CD4-positive, CD25-positive, alpha-beta regulatory T cell (primary cell): ENCODE data around the gene GRIK1. TPM values are rescaled to one million over a fixed set of nuclear protein-coding genes. Genes with fewer than 3 reads are reported as not detected.

ENCODE experiments used
- ATAC-seq, 2 donors: fragments of 150-1000 bp; cut with Tn5 transposase; one replicate each; pipeline ENCODE4 v1.10.0; 2021; ENCODE audit warnings: low read depth in 2 of 2, moderate number of reproducible peaks in 2 of 2, moderate library complexity in 1 of 2
- DNase-seq, 3 donors: peaks; one replicate each; pipeline versions ENCODE4 v3.0.0 to v3.0.0-alpha.2; 2012 to 2022; ENCODE audit warnings: mixed read lengths in 1 of 3
- H3K27ac ChIP-seq: one replicate; pipeline ENCODE4 v1.7.0; 2013; ENCODE audit warnings: mild to moderate bottlenecking, low read length; ENCODE audit not compliant: insufficient read depth, poor library complexity, severe bottlenecking
- H3K27me3 ChIP-seq: one replicate; pipeline ENCODE4 v1.7.0; 2013; ENCODE audit warnings: low read length; ENCODE audit not compliant: control insufficient read depth, insufficient read depth
- H3K36me3 ChIP-seq: one replicate; pipeline ENCODE4 v1.7.0; 2013; ENCODE audit warnings: mild to moderate bottlenecking, low read length, moderate library complexity; ENCODE audit not compliant: control insufficient read depth, insufficient read depth
- H3K4me1 ChIP-seq: 2 replicates; pipeline ENCODE4 v1.7.0; 2013; ENCODE audit warnings: mild to moderate bottlenecking, low read length; ENCODE audit not compliant: insufficient read depth, control insufficient read depth, poor library complexity, severe bottlenecking
- H3K4me3 ChIP-seq: one replicate; pipeline ENCODE4 v1.7.0; 2013; ENCODE audit warnings: low read depth, mild to moderate bottlenecking, low read length, moderate library complexity
- H3K9me3 ChIP-seq, 2 experiments: 1 replicate in 1 of 2; 2 replicates in 1 of 2; pipeline ENCODE4 v1.7.0; 2013; ENCODE audit warnings: low read length in 2 of 2, mild to moderate bottlenecking in 1 of 2, moderate library complexity in 1 of 2; ENCODE audit not compliant: control insufficient read depth in 2 of 2
- H3K27ac Mint-ChIP-seq, 3 donors: one replicate each; pipeline ENCODE4 v1.8.0; 2020 to 2022; ENCODE audit warnings: mild to moderate bottlenecking in 3 of 3, mixed read lengths in 3 of 3, moderate library complexity in 2 of 3
- H3K27me3 Mint-ChIP-seq: one replicate; pipeline ENCODE4 v1.8.0; 2022; ENCODE audit warnings: mild to moderate bottlenecking, mixed read lengths
- H3K36me3 Mint-ChIP-seq: one replicate; pipeline ENCODE4 v1.8.0; 2020; ENCODE audit warnings: mixed read lengths
- H3K4me1 Mint-ChIP-seq, 4 donors: one replicate each; pipeline ENCODE4 v1.8.0; 2020 to 2022; ENCODE audit warnings: mixed read lengths in 4 of 4, mild to moderate bottlenecking in 1 of 4
- H3K4me3 Mint-ChIP-seq, 4 donors: one replicate each; pipeline ENCODE4 v1.8.0; 2020 to 2022; ENCODE audit warnings: mild to moderate bottlenecking in 4 of 4, mixed read lengths in 4 of 4, moderate library complexity in 3 of 4
- H3K9me3 Mint-ChIP-seq, 7 donors: one replicate each; pipeline ENCODE4 v1.8.0; 2020 to 2022; ENCODE audit warnings: mixed read lengths in 7 of 7, mild to moderate bottlenecking in 3 of 7, moderate library complexity in 2 of 7
- polyA plus RNA-seq, 4 donors: library from polyadenylated mRNA; unstranded; fragments of 300-500 nt; fragmentation: Illumina TruSeq; gene quantifications; one replicate each; pipeline ENCODE4 v1.2.3, GENCODE V29; 2021
- total RNA-seq: library from RNA; stranded (reverse); gene quantifications from one replicate; pipeline ENCODE4 v1.2.3, GENCODE V29; 2022

Gene GRIK1
- total and polyA plus RNA-seq, 5 donors from 2014 or later: 0.06 TPM; not detected in 4

- Histone ChIP-seq H3K4me3 (no peak overlapping the region), H3K9me3 (no peaks in the 10 kb centered on the region), H3K27me3 (no peaks in the 10 kb centered on the region), H3K36me3 (no peaks in the 10 kb centered on the region), H3K27ac (no peak overlapping the region), H3K4me1 (no peaks in the 10 kb centered on the region)
- H3K4me1 Mint-ChIP-seq: no peaks in the 10 kb centered on the region
- no peak for DNase-seq
- peaks cover 0 to 3% (median 0%) of the 10 kb centered on the region in 7 donors for H3K9me3 Mint-ChIP-seq
- H3K4me3 Mint-ChIP-seq: no peak overlapping the region
- H3K27me3 Mint-ChIP-seq: no peaks in the 10 kb centered on the region
- H3K36me3 Mint-ChIP-seq: peaks cover 14% of the 10 kb centered on the region
- ATAC-seq: no peak
- H3K27ac Mint-ChIP-seq: no peak overlapping the region
These were observed 313.8 kb downstream of the GRIK1 start for GRCh38 chr21:29625990-29626389.

- no peaks in the 10 kb centered on the region for H3K36me3 ChIP-seq
- no peak overlapping the region for H3K4me3 ChIP-seq
- no peaks in the 10 kb centered on the region for H3K27me3 Mint-ChIP-seq
- H3K27ac Mint-ChIP-seq: no peak overlapping the region
- no peaks in the 10 kb centered on the region for H3K9me3 ChIP-seq
- DNase-seq: no peak
- no peaks in the 10 kb centered on the region for H3K4me1 Mint-ChIP-seq
- H3K4me3 Mint-ChIP-seq: no peak overlapping the region
- peaks cover 10% of the 10 kb centered on the region for H3K36me3 Mint-ChIP-seq
- no peaks in the 10 kb centered on the region for H3K27me3 ChIP-seq
- no peak for ATAC-seq
- peaks cover 0 to 3% (median 0%) of the 10 kb centered on the region in 7 donors for H3K9me3 Mint-ChIP-seq
- no peaks in the 10 kb centered on the region for H3K4me1 ChIP-seq
- no peak overlapping the region for H3K27ac ChIP-seq
These were observed 315.0 kb downstream of the GRIK1 start for GRCh38 chr21:29624776-29625175.

DNA sequence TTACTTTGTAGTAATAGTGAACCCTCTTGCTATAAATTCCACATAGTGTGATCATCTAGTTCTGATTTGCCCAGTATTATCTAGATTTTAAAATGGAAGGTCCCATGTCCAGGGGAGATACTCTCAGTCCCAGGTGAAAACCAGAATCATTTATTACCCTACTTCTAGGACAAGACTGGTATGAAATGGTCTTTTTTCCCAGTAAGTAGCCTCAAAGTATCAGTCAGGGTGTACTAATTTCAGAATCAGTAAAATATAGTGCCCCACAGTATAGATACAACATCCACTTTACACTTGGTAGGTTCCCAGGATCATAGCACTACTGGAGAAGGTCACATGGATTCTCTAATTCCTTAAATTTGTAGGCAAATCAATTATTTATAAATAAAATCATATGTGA lies 318.3 kb downstream of the GRIK1 start:
- ATAC-seq (no peak), DNase-seq (no peak)
- no peaks in the 10 kb centered on the region for H3K27me3 Mint-ChIP-seq
- H3K4me3 ChIP-seq: no peak overlapping the region
- H3K9me3 Mint-ChIP-seq: peaks cover 0 to 3% (median 0%) of the 10 kb centered on the region in 7 donors
- no peaks in the 10 kb centered on the region for H3K27me3 ChIP-seq
- no peak overlapping the region for H3K4me3 Mint-ChIP-seq
- H3K27ac ChIP-seq: no peak overlapping the region
- H3K9me3 ChIP-seq: no peaks in the 10 kb centered on the region
- H3K36me3 Mint-ChIP-seq: peaks cover 20% of the 10 kb centered on the region
- no peak overlapping the region for H3K27ac Mint-ChIP-seq
- H3K36me3 ChIP-seq: no peaks in the 10 kb centered on the region
- peaks cover 0 to 2% (median 0%) of the 10 kb centered on the region in 4 donors for H3K4me1 Mint-ChIP-seq
- H3K4me1 ChIP-seq: no peaks in the 10 kb centered on the region

GRCh38 chr21:29616209-29616751 lies 323.5 kb downstream of the GRIK1 start:
- Mint-ChIP-seq H3K4me3 (no peak overlapping the region), H3K9me3 (peaks cover 0 to 5% (median 0%) of the 10 kb centered on the region in 7 donors), H3K4me1 (peaks cover 0 to 2% (median 0%) of the 10 kb centered on the region in 4 donors), H3K36me3 (peaks cover 13% of the 10 kb centered on the region), H3K27ac (no peak overlapping the region), H3K27me3 (no peaks in the 10 kb centered on the region)
- Histone ChIP-seq H3K4me3 (no peak overlapping the region), H3K27ac (no peak overlapping the region), H3K4me1 (no peaks in the 10 kb centered on the region), H3K27me3 (no peaks in the 10 kb centered on the region), H3K9me3 (no peaks in the 10 kb centered on the region), H3K36me3 (no peaks in the 10 kb centered on the region)
- DNase-seq (no peak), ATAC-seq (no peak)

DNA sequence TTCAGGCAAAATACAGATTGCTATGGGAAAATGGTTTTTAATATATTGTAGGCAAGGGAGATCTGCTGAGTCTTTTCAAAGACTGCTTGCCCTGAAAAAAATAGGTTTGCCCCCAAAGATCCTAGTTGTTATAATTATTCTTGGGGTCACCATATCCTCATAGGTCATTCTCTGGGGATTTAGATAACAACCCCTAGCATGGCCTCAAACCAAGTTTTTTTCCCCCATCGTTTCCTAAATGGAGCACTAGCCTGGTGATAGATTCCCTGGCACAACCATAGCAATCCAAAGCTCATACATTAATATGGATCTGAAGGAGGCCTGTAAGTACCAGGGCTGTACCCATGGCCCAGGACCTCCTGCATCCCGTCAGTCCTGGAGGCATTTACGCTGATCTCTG lies 325.9 kb downstream of the GRIK1 start:
- no peak overlapping the region for H3K4me3 ChIP-seq
- H3K9me3 Mint-ChIP-seq: peaks cover 0 to 6% (median 0%) of the 10 kb centered on the region in 7 donors
- H3K4me3 Mint-ChIP-seq: no peak overlapping the region
- H3K27ac ChIP-seq: no peak overlapping the region
- ATAC-seq (no peak), DNase-seq (no peak)
- peaks cover 17% of the 10 kb centered on the region for H3K36me3 Mint-ChIP-seq
- no peaks in the 10 kb centered on the region for H3K27me3 ChIP-seq
- no peak overlapping the region for H3K27ac Mint-ChIP-seq
- H3K36me3 ChIP-seq: no peaks in the 10 kb centered on the region
- H3K4me1 ChIP-seq: no peaks in the 10 kb centered on the region
- no peaks in the 10 kb centered on the region for H3K9me3 ChIP-seq
- no peaks in the 10 kb centered on the region for H3K27me3 Mint-ChIP-seq
- H3K4me1 Mint-ChIP-seq: no peaks in the 10 kb centered on the region

DNA sequence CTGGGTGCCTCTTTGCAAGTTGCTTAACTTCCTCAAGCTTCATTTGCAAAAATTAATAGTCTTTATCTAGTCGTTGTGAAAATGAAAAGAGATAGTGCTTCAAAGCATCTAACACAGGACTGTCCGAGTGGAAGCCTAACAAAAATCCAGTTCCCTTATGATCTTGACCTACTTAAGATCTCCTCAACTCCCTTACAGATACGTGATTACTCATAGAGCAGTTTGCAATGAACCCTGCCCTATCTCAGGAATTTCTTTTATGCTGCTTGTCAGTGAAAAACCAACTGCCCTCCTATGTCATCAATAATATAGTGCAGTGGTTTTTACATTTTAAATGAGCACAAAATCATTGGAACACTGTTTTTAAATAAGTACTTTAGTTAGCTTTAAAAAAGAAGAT lies 326.8 kb downstream of the GRIK1 start:
- H3K4me3 ChIP-seq: no peak overlapping the region
- no peaks in the 10 kb centered on the region for H3K27me3 ChIP-seq
- H3K27ac ChIP-seq: no peak overlapping the region
- DNase-seq (no peak), ATAC-seq (no peak)
- no peak overlapping the region for H3K27ac Mint-ChIP-seq
- no peak overlapping the region for H3K4me3 Mint-ChIP-seq
- H3K9me3 Mint-ChIP-seq: peaks cover 0 to 6% (median 0%) of the 10 kb centered on the region in 7 donors
- no peaks in the 10 kb centered on the region for H3K4me1 Mint-ChIP-seq
- no peaks in the 10 kb centered on the region for H3K9me3 ChIP-seq
- peaks cover 12% of the 10 kb centered on the region for H3K36me3 Mint-ChIP-seq
- no peaks in the 10 kb centered on the region for H3K27me3 Mint-ChIP-seq
- no peaks in the 10 kb centered on the region for H3K4me1 ChIP-seq
- no peaks in the 10 kb centered on the region for H3K36me3 ChIP-seq

DNA sequence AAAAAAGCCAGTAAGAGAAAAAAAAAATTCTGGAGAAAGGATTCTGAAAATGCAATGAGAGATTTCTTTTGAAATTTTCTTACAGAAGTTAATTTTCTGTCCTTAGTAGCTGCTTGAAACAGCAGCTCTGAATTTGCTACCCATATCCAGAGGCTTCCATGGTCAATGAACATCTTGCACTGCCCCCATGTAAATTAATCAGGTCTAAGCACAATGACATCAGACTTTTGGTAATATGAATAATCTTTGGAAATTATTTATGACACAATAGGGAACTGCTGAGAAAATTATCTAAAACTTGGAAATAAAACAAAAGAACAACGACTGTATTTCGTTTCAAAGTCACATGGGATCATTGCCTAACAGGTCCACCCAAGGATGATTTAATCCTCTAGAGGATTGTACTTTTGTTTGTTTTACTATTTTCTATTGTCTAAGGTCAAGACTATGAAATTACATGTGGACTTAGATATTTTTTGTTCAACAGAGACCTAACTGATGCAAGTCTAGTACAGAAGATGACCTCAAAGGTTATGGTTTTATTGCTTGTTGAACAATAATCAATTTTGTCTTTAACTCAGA lies 328.9 kb downstream of the GRIK1 start:
- Mint-ChIP-seq H3K4me1 (peaks cover 0 to 6% (median under 1%) of the 10 kb centered on the region in 4 donors), H3K27me3 (no peaks in the 10 kb centered on the region), H3K36me3 (peaks cover 7% of the 10 kb centered on the region), H3K4me3 (no peak overlapping the region), H3K9me3 (peaks cover 0 to 6% (median 0%) of the 10 kb centered on the region in 7 donors), H3K27ac (no peak overlapping the region)
- Histone ChIP-seq H3K27ac (no peak overlapping the region), H3K9me3 (no peaks in the 10 kb centered on the region), H3K36me3 (no peaks in the 10 kb centered on the region), H3K4me1 (no peaks in the 10 kb centered on the region), H3K4me3 (no peak overlapping the region), H3K27me3 (no peaks in the 10 kb centered on the region)
- no peak for ATAC-seq
- DNase-seq: no peak

- no peak overlapping the region for H3K4me3 ChIP-seq
- H3K9me3 ChIP-seq: no peaks in the 10 kb centered on the region
- DNase-seq (no peak), ATAC-seq (no peak)
- H3K27me3 ChIP-seq: no peaks in the 10 kb centered on the region
- no peak overlapping the region for H3K27ac ChIP-seq
- Mint-ChIP-seq H3K4me3 (no peak overlapping the region), H3K9me3 (peaks cover 0 to 2% (median 0%) of the 10 kb centered on the region in 7 donors), H3K27ac (no peak overlapping the region), H3K36me3 (peaks cover 15% of the 10 kb centered on the region), H3K4me1 (peaks cover 0 to 6% (median under 1%) of the 10 kb centered on the region in 4 donors), H3K27me3 (no peaks in the 10 kb centered on the region)
- H3K36me3 ChIP-seq: no peaks in the 10 kb centered on the region
- no peaks in the 10 kb centered on the region for H3K4me1 ChIP-seq
These were observed 333.2 kb downstream of the GRIK1 start for GRCh38 chr21:29606613-29607012.
